Mucosa of descending colon (tissue), 3 donors: ENCODE data around the gene PLSCR3. TPM values are rescaled to one million over a fixed set of nuclear protein-coding genes. Genes with fewer than 3 reads are reported as not detected.

Source experiments
- ATAC-seq: fragments of 200-7000 bp; cut with Tn5 transposase; one replicate; pipeline ENCODE4 v1.9.1; 2020; ENCODE audit warnings: mild to moderate bottlenecking, moderate library complexity
- DNase-seq, 3 donors: peaks; one replicate each; pipeline ENCODE4 v3.0.0-alpha.2; 2020
- H3K36me3 ChIP-seq: fragments of 200-600 bp; one replicate; pipeline ENCODE4 v1.8.0; 2021; ENCODE audit warnings: low read depth, mild to moderate bottlenecking
- H3K4me1 ChIP-seq: fragments of 200-600 bp; one replicate; pipeline ENCODE4 v1.8.0; 2021; ENCODE audit warnings: low read depth, mild to moderate bottlenecking
- H3K4me3 ChIP-seq: fragments of 200-600 bp; one replicate; pipeline ENCODE4 v1.8.0; 2021; ENCODE audit warnings: mild to moderate bottlenecking
- H3K9me3 ChIP-seq: fragments of 200-600 bp; one replicate; pipeline ENCODE4 v1.8.0; 2021; ENCODE audit warnings: mild to moderate bottlenecking
- CTCF ChIP-seq: fragments of 200-600 bp; IDR thresholded peaks from one replicate; pipeline ENCODE4 v1.8.0; 2022; ENCODE audit warnings: antibody characterized with exemption, mild to moderate bottlenecking
- intact Hi-C, 2 donors: fragments of 100-400 bp; cut with DNase I in 1 of 2; cut with micrococcal nuclease in 1 of 2; formaldehyde crosslinking; loops; one replicate each; pipeline versions ENCODE4 v1.11.0 to v1.11.1; 2022; cut with DNase I, micrococcal nuclease
- total RNA-seq, 3 donors: library from RNA; stranded (reverse); fragmentation: NEBNext Ultra II Directional in 2 of 3; extraction: Animal tissue kit (Norgen Biotek cat#: 25700) in 2 of 3; gene quantifications; one replicate each; pipeline versions ENCODE4 v1.2.1 to v1.2.4, GENCODE V29; 2021 to 2023
- donor health status: DM: no; HTN: no; CAD: no; lungs with moderate emphysema.
- donor health status: DM: no; HTN: no; CAD: no.
- donor health status: DM: no; HTN: yes; CAD: no.

PLSCR3 gene
- total RNA-seq, 3 donors from 2014 or later, result 5.5 to 21.6 (median 16.4) TPM

- intact Hi-C loops, result no loop called here
- peak in 1 of 3 donors; percentile 31 for DNase-seq
- Histone ChIP-seq H3K4me1 (peaks cover 14% of the 10 kb centered on the region), H3K36me3 (no peaks in the 10 kb centered on the region), H3K9me3 (no peaks in the 10 kb centered on the region), H3K4me3 (no peak within 1 kb of the TSS)
- TF ChIP-seq CTCF, result no peak
- ATAC-seq, result no peak
These were observed 13.3 kb upstream of the PLSCR3 start, which contains the start of gene NLGN2 for GRCh38 chr17:7407485-7408251. TSS of gene NLGN2 (plus strand) at chr17:7407845. CDS start at chr17:7408256, 411 bp downstream.

DNA sequence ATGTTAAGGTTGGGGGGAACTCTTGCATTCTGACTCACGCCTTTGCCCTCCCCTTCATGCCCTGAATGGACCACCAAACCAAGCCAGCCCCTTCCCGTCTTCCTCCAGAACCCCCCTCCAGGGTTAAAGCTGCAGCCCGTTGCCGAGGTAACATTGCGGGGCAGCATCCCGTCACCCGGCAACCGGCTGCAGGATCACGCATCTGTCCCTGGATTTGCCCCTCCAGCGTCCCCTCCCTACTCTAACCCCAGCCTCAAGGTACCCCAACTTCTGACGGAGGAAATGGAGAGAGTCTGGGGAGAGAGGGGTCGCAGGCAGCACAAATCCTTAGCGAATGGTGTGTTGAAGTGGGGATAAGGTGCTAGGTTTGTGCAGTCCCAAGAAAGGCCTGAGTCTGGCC, 12.8 kb upstream of the PLSCR3 start:
- Histone ChIP-seq H3K36me3 (no peaks in the 10 kb centered on the region), H3K4me1 (peaks cover 20% of the 10 kb centered on the region), H3K4me3 (no peak overlapping the region), H3K9me3 (no peaks in the 10 kb centered on the region)
- ATAC-seq (no peak), DNase-seq (no peak)
- TF ChIP-seq CTCF, result no peak
- intact Hi-C loops, result no loop called here

- intact Hi-C loops, result no loop called here
- Histone ChIP-seq H3K4me1 (peaks cover 20% of the 10 kb centered on the region), H3K36me3 (no peaks in the 10 kb centered on the region), H3K9me3 (no peaks in the 10 kb centered on the region), H3K4me3 (no peak overlapping the region)
- no peak for TF ChIP-seq CTCF
- ATAC-seq (no peak), DNase-seq (no peak)
These were observed 12.0 kb upstream of the PLSCR3 start for GRCh38 chr17:7406235-7406825.

GRCh38 chr17:7405350-7406234, 11.3 kb upstream of the PLSCR3 start:
- Histone ChIP-seq H3K36me3 (no peaks in the 10 kb centered on the region), H3K4me1 (peaks cover 20% of the 10 kb centered on the region), H3K9me3 (no peaks in the 10 kb centered on the region), H3K4me3 (no peak overlapping the region)
- intact Hi-C loops, result no loop called here
- TF ChIP-seq CTCF, result no peak
- ATAC-seq (no peak), DNase-seq (peak in 1 of 3 donors; percentile 51)

DNA sequence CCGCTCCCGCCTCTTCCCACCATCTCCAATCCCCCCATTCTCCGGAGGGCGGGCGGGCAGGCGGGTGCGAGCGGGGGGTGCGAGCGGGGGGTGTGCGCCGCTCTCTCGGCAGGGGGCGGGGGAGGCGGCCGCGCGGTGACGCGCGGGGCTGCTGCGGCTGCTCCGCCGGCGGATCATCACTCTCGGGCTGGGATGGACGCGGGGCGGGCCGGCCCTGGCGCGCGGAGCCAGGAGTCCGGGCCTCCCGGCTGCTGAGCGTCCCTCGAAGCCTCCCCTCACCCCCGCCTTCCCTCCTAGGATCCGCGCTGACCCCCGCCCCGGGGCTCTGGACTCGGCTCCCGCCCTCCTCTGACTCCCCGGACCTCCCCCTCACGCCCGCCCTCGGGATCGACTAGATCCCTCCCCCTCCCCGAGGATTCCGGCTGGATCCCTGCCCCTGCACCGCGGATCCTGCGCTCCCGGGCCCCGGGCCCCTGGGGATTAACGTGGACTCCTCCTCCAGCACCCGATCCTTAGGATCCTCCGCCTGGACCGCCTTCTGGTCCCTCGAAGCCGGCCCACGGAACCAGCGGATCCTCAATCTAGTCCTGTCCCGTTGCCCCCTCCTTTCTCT, 10.5 kb upstream of the PLSCR3 start:
- Histone ChIP-seq H3K36me3 (no peaks in the 10 kb centered on the region), H3K4me1 (peaks cover 20% of the 10 kb centered on the region), H3K9me3 (no peaks in the 10 kb centered on the region), H3K4me3 (peak overlapping the region; percentile 22)
- DNase-seq, result peak in 2 of 3 donors; percentile 70 to 77
- intact Hi-C loops, result no loop called here
- ATAC-seq, result peak; percentile 38
- TF ChIP-seq CTCF, result no peak
